ENCODE data around the gene ZNF524. TPM values are rescaled to one million over a fixed set of nuclear protein-coding genes. Genes with fewer than 3 reads are reported as not detected.

Gene ZNF524
- total and polyA plus RNA-seq, 9 of the 15 experiments (the other 6 are each of a cell fraction or from before 2014, with no cell fraction given): 0.08 to 15.6 (median 2.9) TPM

GRCh38 chr19:55647732-55648584 lies 47.9 kb downstream of the ZNF524 start, which contains the start of gene CCDC106 (continued):
- TF ChIP-seq NONO (IDR thresholded peaks at IDR 0.05; ENCODE audit: low read depth in 2 of 2, low read length in 1 of 2) (peak in 1 of 2 experiments; percentile 78; a peak in 2 of 4 replicates), PTBP1 (IDR thresholded peaks at IDR 0.05; ENCODE audit: low read depth, low read length) (0 out of 2 replicates have a peak, but pooled peaks have one; percentile 21), NCOA1 (IDR thresholded peaks at IDR 0.05; ENCODE audit: low read depth) (no peak), ZNF584 (CRISPR knock-in tag; IDR thresholded peaks at IDR 0.05; ENCODE audit: low read depth) (no peak), CHD4 (IDR thresholded peaks at IDR 0.05; ENCODE audit: insufficient read depth, insufficient replicate concordance, low read depth, low read length, poor library complexity, severe bottlenecking) (peak; percentile 75), U2AF1 (optimal IDR thresholded peaks at IDR 0.05; ENCODE audit: low read depth, low read length) (peak; percentile 58), ZNF253 (CRISPR knock-in tag; conservative IDR thresholded peaks at IDR 0.05) (no peak), TOE1 (IDR thresholded peaks at IDR 0.05; ENCODE audit: borderline replicate concordance) (peak; percentile 98), TOE1 (CRISPR knock-in tag; IDR thresholded peaks at IDR 0.05; ENCODE audit: borderline replicate concordance, low read depth) (no peak), TARDBP (IDR thresholded peaks at IDR 0.05) (peak; percentile 98)
